Effector memory CD4-positive, alpha-beta T cell (primary cell): ENCODE data around the gene CNPY4.

Source experiments
- DNase-seq, 3 donors: peaks; one replicate each; pipeline ENCODE4 v3.0.0-alpha.2; 2020
- H3K27ac ChIP-seq: 2 replicates; pipeline ENCODE4 v1.7.0; 2013; ENCODE audit warnings: mild to moderate bottlenecking, low read length, moderate library complexity; ENCODE audit not compliant: insufficient read depth, poor library complexity, severe bottlenecking
- H3K27me3 ChIP-seq: replicated peaks from 2 replicates; pipeline ENCODE4 v1.7.0; 2013; ENCODE audit warnings: mild to moderate bottlenecking, low read length; ENCODE audit not compliant: insufficient read depth, control insufficient read depth, poor library complexity, severe bottlenecking
- H3K36me3 ChIP-seq: 2 replicates; pipeline ENCODE4 v1.7.0; 2013; ENCODE audit warnings: mild to moderate bottlenecking, low read length, moderate library complexity; ENCODE audit not compliant: control insufficient read depth, insufficient read depth
- H3K4me1 ChIP-seq: 2 replicates; pipeline ENCODE4 v1.7.0; 2013; ENCODE audit warnings: low read length, mild to moderate bottlenecking; ENCODE audit not compliant: control insufficient read depth, insufficient read depth, poor library complexity, severe bottlenecking
- H3K4me3 ChIP-seq: 2 replicates; pipeline ENCODE4 v1.7.0; 2013; ENCODE audit warnings: low read length, low read depth, mild to moderate bottlenecking; ENCODE audit not compliant: insufficient read depth, poor library complexity, severe bottlenecking
- H3K9me3 ChIP-seq: 2 replicates; pipeline ENCODE4 v1.7.0; 2013; ENCODE audit warnings: mild to moderate bottlenecking, low read length, moderate library complexity; ENCODE audit not compliant: control insufficient read depth

Gene CNPY4

DNA sequence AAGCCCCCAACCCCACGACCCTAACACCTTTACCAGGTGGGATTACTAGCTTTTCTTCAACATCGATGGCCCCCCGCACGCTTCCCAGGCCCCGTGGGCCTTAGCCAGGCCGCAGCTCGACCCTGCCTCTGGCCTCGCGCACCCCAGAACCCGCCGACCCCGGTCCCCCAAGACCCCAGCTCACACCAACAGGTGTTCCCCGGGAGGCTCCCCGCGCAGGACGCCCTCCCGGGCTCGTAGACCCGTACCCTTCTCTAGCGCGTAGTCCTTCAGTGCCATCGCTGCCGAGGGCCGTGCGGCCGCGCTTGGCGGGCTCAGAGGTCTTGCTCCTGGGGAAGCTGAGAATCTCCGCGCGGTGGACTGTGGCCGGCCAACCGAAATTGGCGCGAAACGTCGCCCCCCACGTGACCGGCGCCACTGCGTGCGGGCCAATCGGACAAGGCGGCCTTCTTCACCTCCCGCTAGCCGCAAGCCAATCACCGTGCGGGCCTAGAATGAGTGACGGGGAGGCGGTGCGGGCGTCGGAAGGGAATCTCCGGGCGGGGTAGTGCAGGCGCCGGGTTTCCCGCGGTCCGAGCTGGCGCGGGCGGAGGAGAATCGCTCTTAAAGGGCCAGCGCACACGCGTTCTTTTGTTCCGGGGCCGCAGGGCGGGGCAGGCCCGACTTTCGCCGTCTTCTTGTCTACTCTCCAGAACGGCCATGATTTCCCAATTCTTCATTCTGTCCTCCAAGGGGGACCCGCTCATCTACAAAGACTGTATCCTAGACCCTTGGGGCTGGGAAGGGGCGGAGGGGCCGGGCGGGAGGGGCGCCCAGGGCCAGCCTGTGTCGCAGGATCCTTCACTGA lies 18.2 kb upstream of the CNPY4 start, which contains the start of the genes AP4M1 and MCM7:
AP4M1 (plus strand) TSS at position 628 of the 847 bp plus-strand sequence; CDS start at position 700, 72 bp downstream.
MCM7 (minus strand) TSS at position 382 of the 847 bp plus-strand sequence; CDS start at position 279, 103 bp downstream.
- Histone ChIP-seq H3K36me3 (peaks cover 36% of the 10 kb centered on the region), H3K9me3 (no peaks in the 10 kb centered on the region), H3K4me3 (peak within 1 kb of the TSS; percentile 95), H3K27me3 (no peaks in the 10 kb centered on the region), H3K4me1 (peaks cover 11% of the 10 kb centered on the region), H3K27ac (peak within 1 kb of the TSS; percentile 96)
- peak; percentile 93 to 95 (median 94) for DNase-seq

DNA sequence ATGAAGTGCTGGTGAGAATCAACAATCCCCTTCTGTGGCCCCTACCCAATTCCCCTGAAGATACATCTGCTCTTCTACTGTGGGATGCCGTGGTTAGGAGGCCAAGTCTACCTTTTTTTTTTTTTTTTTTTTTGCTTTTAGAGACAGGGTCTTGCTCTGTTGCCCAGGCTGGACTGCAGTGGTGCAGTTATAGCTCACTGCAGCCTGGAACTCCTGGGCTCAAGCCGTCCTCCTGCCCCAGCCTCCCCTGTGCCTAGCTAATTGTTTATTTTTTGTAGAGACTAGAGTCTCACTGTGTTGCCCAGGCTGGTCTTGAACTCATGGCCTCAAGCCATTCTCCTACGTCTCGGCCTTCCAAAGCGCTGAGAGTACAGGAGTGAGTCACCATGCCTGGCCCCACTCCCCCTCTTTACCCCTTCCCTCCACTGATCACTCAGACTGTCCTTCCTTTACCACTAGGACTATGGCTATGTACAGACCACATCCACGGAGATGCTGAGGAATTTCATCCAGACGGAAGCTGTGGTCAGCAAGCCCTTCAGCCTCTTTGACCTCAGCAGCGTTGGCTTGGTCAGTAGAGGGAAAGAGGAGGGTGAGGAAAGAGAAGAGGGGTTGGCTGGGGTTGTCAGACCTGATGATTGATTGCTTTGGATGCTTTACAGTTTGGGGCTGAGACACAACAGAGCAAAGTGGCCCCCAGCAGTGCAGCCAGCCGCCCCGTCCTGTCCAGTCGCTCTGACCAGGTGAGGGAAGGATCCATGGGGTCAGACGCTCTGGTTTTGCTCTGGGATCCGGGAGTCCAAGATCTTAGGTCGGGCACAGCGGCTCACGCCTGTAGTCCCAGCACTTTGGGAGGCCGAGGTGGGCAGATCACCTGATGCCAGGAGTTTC lies 16.2 kb upstream of the CNPY4 start:
- no peak overlapping the region for H3K4me3 ChIP-seq
- no peaks in the 10 kb centered on the region for H3K27me3 ChIP-seq
- no peak for DNase-seq
- peaks cover 11% of the 10 kb centered on the region for H3K4me1 ChIP-seq
- H3K36me3 ChIP-seq = peaks cover 34% of the 10 kb centered on the region
- no peak overlapping the region for H3K27ac ChIP-seq
- no peaks in the 10 kb centered on the region for H3K9me3 ChIP-seq

DNA sequence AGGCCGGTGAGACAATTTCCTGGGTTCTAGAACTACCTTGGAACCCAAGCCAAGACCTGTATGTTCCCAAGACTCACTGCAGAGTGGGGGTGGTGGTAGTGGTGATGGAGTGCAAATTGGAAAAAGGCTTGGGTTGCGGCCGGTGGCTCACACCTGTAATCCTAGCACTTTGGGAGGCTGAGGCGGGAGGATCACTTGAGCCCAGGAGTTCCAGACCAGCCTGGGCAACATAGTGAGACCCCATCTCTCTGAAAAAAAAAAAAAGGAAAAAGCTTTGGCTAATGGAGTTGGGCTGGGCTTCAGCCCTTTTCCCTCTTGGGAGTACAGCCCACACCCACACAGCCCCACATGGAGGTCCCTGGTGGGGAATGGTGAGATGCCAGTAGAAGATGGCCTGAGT lies 13.9 kb upstream of the CNPY4 start:
- no peaks in the 10 kb centered on the region for H3K27me3 ChIP-seq
- DNase-seq = no peak
- H3K4me3 ChIP-seq = no peak overlapping the region
- no peaks in the 10 kb centered on the region for H3K4me1 ChIP-seq
- peaks cover 31% of the 10 kb centered on the region for H3K36me3 ChIP-seq
- no peak overlapping the region for H3K27ac ChIP-seq
- no peaks in the 10 kb centered on the region for H3K9me3 ChIP-seq

DNA sequence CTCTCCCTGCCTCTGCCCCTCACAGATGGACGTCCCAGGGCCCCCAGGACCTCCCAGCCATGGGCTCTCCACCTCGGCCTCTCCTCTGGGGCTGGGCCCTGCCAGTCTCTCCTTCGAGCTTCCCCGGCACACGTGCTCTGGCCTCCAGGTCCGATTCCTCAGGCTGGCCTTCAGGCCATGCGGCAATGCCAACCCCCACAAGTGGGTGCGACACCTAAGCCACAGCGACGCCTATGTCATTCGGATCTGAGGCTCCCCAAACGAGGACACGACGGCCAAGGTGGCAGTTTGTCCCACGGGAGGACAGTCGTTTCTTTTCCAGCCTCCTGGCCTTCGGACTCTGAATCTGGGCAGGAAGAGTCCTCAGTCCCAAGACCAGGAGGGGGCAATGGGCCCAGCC lies 12.8 kb upstream of the CNPY4 start:
- Histone ChIP-seq H3K9me3 (no peaks in the 10 kb centered on the region), H3K4me3 (no peak overlapping the region), H3K27ac (no peak overlapping the region), H3K27me3 (no peaks in the 10 kb centered on the region), H3K4me1 (no peaks in the 10 kb centered on the region), H3K36me3 (peaks cover 41% of the 10 kb centered on the region)
- no peak for DNase-seq

DNA sequence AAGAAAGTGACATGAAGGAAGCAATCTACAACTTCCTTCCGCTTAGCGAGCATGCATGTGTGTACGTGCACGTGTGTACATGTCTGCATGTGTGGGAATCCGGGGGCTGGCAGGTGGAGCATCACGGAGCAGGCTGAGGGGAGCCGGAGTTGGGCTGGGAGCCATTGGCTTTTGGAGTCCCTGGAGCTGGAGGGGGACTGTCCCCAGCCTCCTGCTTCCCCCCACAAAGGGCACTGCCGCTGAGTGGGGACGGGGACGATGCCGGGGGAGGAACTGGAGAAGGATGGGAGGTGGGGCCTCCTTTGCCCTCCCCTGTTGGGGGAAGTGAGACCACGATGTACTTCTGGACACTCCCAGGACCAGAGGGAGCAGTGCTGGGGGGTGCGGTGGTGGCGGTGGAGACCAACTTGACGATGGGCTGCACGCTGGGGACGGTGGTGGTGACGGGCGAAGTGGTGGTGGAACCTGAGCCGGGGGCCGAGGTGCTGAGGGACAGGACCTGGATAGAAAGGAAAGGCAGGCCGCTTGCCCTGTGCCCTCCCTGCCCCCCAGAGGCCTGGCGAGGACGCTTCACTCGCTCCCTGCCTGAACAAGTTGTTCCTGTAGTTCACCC lies 12.2 kb upstream of the CNPY4 start:
- DNase-seq = no peak
- H3K4me3 ChIP-seq = no peak overlapping the region
- H3K27ac ChIP-seq = no peak overlapping the region
- peaks cover 47% of the 10 kb centered on the region for H3K36me3 ChIP-seq
- H3K27me3 ChIP-seq = no peaks in the 10 kb centered on the region
- H3K4me1 ChIP-seq = no peaks in the 10 kb centered on the region
- H3K9me3 ChIP-seq = no peaks in the 10 kb centered on the region

DNA sequence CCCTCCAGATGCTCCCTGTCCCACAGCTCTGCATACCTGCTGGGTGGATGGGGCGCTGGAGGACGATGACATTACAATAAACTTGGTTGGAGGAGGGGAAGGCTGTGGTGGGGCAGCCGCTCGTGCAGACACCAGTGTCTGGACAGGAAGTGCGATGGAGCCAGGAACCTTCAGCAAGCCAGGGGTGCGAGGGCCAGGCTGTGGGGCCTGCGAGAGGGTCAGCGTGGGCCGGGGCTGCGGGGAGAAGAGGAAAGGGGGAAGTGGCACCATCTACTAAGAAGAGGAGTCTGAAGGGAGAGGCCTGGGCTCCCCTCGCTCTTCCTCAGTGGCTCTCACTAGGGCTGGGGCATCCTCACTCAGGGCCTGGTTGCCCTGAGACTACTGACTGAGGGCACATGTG lies 11.5 kb upstream of the CNPY4 start:
- Histone ChIP-seq H3K4me3 (no peak overlapping the region), H3K9me3 (no peaks in the 10 kb centered on the region), H3K27ac (no peak overlapping the region), H3K4me1 (no peaks in the 10 kb centered on the region), H3K36me3 (peaks cover 48% of the 10 kb centered on the region), H3K27me3 (no peaks in the 10 kb centered on the region)
- no peak for DNase-seq

DNA sequence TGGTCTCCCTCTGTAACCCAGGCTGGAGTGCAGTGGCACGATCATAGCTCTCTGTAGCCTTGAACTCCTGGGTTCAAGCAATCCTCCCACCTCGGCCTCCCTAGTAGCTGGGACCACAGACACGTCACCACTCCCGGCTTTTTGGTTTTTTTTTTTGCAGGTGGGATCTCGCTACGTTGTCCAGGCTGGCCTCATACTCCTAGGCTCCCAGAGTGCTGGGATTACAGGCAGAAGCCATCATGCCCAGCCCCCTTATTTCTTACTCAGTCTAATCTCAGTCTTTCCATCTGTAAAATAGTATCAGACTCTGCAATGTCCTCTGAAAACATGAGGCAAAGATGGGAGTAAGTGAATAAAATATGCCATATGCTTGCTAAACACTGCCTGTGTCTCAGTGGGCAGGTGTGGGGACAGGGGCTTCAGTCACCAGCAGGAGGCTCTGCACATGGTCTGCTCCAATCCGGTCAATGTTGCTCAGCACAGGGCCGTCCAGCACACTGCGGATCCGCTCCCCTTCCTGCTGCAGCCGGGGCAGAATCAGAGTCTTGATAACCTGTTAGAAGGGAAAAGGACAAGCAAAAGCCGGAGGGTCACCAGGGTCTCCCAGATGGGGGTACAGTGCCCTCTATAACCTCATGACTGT lies 9.8 kb upstream of the CNPY4 start:
- no peaks in the 10 kb centered on the region for H3K4me1 ChIP-seq
- no peak overlapping the region for H3K27ac ChIP-seq
- no peak overlapping the region for H3K4me3 ChIP-seq
- no peak for DNase-seq
- H3K27me3 ChIP-seq = no peaks in the 10 kb centered on the region
- H3K9me3 ChIP-seq = no peaks in the 10 kb centered on the region
- H3K36me3 ChIP-seq = peaks cover 61% of the 10 kb centered on the region

DNA sequence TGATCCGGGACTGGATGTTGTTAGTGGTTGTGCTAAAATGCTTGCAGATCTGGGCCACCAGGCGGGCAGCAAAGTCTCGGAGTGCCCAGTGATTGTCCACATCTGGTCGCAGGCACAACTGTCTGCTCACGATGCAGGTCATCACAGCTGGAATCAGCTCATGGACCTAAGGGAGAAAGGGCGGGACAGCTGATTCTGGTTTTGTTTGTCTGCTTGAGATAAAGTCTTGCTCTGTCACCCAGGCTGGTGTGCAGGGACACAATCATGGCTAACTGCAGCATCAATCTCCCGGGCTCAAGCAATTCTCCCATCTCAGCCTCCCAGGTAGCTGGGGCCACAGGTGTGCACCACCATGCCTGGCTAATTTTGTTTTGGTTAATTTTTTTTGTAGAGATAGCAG lies 8.3 kb upstream of the CNPY4 start:
- no peak overlapping the region for H3K4me3 ChIP-seq
- no peak for DNase-seq
- H3K36me3 ChIP-seq = peaks cover 62% of the 10 kb centered on the region
- H3K4me1 ChIP-seq = no peaks in the 10 kb centered on the region
- H3K27ac ChIP-seq = no peak overlapping the region
- no peaks in the 10 kb centered on the region for H3K9me3 ChIP-seq
- H3K27me3 ChIP-seq = no peaks in the 10 kb centered on the region

DNA sequence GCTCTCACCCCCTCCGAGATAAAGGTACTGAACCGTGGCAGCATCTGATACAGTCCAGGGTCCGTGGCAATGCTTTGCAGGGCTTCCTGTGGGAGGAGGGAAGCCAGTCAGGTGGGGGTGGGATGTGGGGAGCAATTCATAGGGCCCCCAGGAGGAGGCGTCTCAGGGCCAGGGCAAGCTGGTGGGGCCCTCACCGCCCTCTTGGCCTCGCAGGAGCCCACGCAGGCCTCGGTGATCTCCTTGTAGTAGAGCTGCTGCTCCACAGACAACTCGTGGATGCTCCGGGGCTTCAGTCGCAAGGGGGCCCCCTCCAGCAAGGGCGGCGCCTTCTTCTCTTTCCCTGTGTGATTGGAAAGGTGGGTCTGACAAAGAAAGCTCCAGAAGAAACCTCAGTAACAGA lies 7.5 kb upstream of the CNPY4 start:
- Histone ChIP-seq H3K27ac (no peak overlapping the region), H3K4me3 (no peak overlapping the region), H3K4me1 (no peaks in the 10 kb centered on the region), H3K27me3 (no peaks in the 10 kb centered on the region), H3K36me3 (peaks cover 57% of the 10 kb centered on the region), H3K9me3 (no peaks in the 10 kb centered on the region)
- DNase-seq = no peak
